ENCODE data around the gene ENKUR.
"Not testable (repeated sequence)": the region's sequence is repeated elsewhere in the genome, so short reads cannot be mapped to it uniquely, and the experiment has no call there.

The ENKUR gene

GRCh38 chr10:24973163-24973562 lies 42.8 kb downstream of the ENKUR start:
- no peak for DNase-seq (ENCODE audit: low spot score)

DNA sequence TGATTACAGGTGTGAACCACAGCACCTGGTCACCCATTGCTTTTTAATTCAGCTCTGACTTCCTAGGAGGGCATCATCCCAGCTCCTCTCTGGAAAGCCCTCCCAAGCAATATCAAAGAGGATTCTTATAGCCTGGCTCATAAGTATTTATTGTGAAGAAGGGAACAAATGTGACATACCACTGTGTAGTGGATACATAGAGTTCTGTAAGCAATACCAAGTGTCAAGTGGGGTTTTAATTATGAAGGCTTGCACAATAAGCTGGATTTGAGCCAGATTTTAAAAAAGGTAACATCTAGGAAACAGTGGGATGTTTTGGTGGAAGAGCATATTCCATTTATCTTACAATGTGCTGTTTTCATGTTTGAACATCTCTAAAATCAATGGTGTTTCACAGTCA lies 44.6 kb downstream of the ENKUR start:
- DNase-seq (ENCODE audit: low spot score), result no peak

DNA sequence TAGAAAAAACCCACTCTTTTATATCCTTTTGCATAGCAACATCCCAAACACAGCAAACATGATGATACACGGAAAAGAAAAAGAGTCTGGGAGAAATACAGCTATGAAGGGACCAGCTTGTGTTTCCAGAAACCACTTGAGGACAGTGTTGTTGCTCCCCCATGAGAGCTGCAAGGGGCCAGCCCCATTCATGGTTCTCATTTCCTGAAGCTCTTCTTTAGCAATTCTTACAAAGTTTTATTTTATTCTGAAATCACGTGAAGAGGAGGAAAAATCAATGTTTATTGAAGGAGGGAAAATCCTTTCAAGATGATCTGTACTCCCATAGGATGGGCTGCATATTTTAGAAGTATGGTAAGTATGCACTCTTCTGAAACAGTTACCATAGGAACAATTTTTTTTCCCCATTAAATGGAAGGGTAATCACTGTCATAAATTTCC lies 46.1 kb downstream of the ENKUR start:
- no peak for DNase-seq (ENCODE audit: low spot score)

DNA sequence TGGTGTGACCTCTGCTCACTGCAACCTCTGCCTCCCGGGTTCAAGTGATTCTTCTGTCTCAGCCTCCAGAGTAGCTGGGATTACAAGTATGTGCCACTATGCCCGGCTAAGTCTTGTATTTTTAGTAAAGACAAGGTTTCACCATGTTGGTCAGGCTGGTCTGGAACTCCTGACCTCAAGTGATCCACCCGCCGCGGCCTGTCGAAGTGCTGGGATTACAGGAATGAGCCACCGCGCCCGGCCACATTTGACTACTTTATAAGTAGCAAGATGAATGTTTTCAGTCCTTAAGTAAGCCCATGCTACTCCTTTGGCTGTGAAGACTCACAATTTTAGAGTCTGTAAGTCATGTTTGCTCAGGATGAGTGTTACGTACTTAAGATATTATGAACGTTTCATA lies 47.0 kb downstream of the ENKUR start:
- DNase-seq (ENCODE audit: low spot score), result not testable (repeated sequence)

DNA sequence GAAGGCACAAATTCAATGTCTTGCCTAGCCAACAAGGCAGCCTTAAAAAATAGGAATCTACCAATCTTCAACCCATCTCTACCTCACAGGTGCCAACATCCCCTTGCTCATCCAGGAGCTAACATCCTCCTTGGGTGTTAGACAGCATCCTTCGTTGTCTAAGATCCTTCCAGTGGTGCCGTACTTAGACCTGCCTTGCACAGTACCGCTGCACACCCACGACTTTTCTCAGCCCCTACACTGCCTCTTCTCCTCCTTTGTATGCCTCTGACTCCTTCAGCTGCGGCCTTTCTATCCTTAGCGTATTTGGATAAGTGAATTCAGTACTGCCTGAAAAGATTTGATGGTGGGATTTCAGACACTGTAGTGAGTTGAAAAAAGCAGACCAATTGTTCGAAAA lies 47.6 kb downstream of the ENKUR start:
- no peak for DNase-seq (ENCODE audit: low spot score)

GRCh38 chr10:24966962-24967481 lies 48.9 kb downstream of the ENKUR start:
- DNase-seq (ENCODE audit: low spot score), result no peak

GRCh38 chr10:24965051-24965450 lies 50.9 kb downstream of the ENKUR start:
- DNase-seq (ENCODE audit: low spot score), result no peak

GRCh38 chr10:24963521-24964041 lies 52.4 kb downstream of the ENKUR start:
- DNase-seq (ENCODE audit: low spot score), result no peak

DNA sequence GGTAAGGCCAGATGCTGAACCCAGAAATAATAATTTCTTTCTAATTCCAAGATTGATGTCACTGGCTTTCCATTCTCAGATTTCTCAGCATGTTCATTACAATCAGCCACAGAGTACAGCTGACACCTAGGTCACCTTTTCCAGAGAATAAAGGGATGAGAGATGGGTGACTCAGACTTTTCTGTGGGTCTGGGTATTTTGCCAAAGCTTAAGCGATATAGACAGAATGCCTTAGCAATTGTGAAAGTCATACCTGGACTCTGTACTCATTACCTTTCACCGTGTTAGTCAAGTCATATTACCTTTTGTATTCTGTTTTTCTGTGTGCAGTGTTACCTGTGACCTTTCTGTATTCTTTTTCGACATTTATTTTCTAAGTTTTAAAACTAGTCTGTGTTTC lies 53.0 kb downstream of the ENKUR start:
- DNase-seq (ENCODE audit: low spot score), result no peak

- no peak for DNase-seq (ENCODE audit: low spot score)
Measured at GRCh38 chr10:24961582-24961981, 54.4 kb downstream of the ENKUR start.

DNA sequence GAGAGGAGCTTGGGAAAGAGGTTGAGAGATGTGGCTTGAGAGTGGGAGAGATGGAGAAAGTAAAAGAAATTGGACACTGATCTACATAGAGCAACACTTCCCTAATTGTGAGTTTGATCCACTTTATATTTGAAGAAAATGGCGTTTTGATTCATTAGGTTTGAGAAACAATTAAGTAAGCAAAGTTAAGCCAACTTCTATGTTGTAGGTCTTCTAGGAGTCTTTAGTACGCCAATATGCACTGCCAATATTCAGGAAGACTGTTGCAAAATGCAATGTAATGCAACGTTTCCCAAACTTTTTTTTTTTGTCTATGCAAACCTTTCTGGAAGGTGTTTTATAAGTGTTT lies 56.6 kb downstream of the ENKUR start:
- DNase-seq (ENCODE audit: low spot score), result no peak

GRCh38 chr10:24958721-24959381 lies 57.1 kb downstream of the ENKUR start:
- DNase-seq (ENCODE audit: low spot score), result no peak

DNA sequence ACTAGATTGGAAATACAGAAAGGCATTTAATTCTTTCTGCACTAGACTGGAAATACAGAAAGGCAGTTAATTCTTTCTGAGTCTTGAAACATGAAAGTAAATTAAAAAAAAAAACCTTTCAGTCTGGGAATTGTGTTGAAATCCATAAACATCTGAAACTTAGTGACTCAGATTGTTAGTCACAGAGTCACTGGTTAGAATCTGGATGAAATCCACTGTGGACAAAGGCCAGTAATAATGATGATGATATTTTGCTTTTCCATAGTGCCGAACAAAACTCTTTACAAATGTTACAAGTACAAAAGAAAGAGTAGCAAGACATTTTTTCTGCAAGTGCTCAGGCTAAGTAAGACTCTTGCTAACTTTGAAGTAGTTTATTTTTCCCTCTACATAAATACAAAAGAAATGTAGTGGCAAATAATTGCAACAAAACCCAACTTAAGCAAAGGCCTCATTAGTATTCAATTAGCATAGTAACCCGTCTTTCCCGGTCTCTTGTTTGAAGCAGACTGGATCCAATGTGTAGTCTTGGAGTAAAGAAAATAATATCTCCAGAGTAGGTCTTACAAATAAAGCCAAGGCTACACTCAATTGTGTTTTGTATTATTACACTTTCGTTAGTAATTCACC lies 57.8 kb downstream of the ENKUR start:
- peak; percentile 81 for DNase-seq (ENCODE audit: low spot score)

GRCh38 chr10:24957624-24958051 lies 58.3 kb downstream of the ENKUR start:
- not testable (repeated sequence) for DNase-seq (ENCODE audit: low spot score)

GRCh38 chr10:24953675-24954074 lies 62.3 kb downstream of the ENKUR start:
- no peak for DNase-seq (ENCODE audit: low spot score)

GRCh38 chr10:24952707-24953645 lies 63.0 kb downstream of the ENKUR start:
- peak; percentile 75 for DNase-seq (ENCODE audit: low spot score)

DNA sequence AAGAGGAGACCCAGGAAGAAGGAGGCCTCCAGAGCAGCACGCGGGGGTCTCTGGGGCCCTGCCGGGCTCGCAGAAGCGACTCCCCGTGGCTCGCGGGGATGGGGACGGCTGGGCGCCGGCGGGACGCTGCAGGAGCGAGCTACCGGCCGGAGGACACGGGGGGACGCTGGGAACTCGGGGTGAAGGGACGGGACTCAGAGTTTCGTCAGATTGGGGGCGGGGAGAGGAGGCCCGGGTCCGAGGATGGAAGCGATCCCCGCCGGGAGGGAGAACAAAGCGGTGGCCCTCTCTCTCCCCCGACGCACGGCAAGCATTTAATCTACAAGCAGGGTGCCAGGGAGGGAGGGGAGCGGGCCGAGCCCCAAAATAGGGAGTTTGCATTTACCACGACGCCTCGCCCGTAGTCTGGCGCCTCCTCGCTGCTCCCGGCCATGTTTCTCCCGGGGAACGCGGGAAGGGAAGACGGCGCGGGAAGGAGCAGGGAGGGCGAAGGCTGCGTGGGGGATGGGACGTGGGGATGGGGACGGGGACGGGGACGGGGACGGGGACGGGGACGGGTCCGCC lies 63.7 kb downstream of the ENKUR start, which contains the start of gene PRTFDC1:
TSS of gene PRTFDC1 (minus strand) at position 464 of the 564 bp plus-strand sequence. CDS start at position 433, 31 bp downstream.
- DNase-seq (ENCODE audit: low spot score), result peak; percentile 77

- DNase-seq (ENCODE audit: low spot score), result peak; percentile 92
Measured at GRCh38 chr10:24951201-24952142, 64.5 kb downstream of the ENKUR start.

DNA sequence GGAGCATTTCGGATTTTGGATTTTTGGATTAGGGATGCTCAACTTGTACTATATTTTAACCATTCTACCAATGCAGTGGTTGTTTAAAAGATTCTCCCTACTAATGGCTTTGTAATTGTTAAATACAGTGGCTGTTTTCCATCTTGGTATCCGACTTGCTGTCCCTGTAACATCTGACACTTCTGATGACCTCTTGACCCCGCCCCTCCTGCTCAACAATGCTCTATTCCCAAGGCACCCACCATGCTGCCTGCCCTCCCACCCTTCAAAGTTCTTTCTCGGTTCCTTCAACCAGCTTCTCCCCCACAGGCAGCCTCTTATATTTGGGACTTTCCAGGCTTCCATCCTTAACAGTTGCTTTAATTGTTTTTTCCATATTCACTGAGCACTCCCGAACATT lies 65.5 kb downstream of the ENKUR start:
- DNase-seq (ENCODE audit: low spot score), result no peak

DNA sequence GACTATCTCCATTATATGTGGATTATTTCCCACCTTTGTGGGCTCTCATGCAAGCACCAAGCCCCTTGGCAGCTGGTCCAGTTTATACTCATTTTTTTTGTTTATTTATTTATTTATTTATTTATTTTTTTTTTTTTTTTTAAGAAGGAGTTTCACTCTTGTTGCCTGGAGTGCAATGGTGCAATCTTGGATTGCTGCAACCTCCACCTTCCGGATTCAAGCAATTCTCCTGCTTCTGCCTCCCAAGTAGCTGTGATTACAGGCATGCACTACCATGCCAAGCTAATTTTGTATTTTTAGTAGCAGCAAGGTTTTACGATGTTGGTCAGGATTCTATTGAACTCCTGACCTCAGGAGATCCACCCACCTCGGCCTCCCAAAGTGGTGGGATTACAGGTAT lies 66.3 kb downstream of the ENKUR start:
- no peak for DNase-seq (ENCODE audit: low spot score)
